Activated T-cell treated with anti-CD3 and anti-CD28 coated beads for 24 hours (primary cell): Measurements from ENCODE around the gene TRIP12.

ENCODE experiments used
- DNase-seq: peaks from one replicate; pipeline ENCODE4 v3.0.0-alpha.2; 2020; ENCODE audit warnings: low read depth

TRIP12 gene

GRCh38 chr2:229715895-229716507 is 205.8 kb downstream of the TRIP12 start:
- peak; percentile 9 for DNase-seq

GRCh38 chr2:229714736-229715541 is 206.9 kb downstream of the TRIP12 start:
- DNase-seq, result peak; percentile 16

GRCh38 chr2:229714080-229714735 is 207.6 kb downstream of the TRIP12 start, which contains the start of gene DNER:
DNER (minus strand) TSS chr2:229714555; CDS start chr2:229714423, 132 bp downstream.
- DNase-seq, result peak; percentile 39
